Hematopoietic multipotent progenitor cell treated with erythropoietin and hydrocortisone succinate and interleukin-3 and kit ligand, for 6 days (in vitro differentiated cells): ENCODE data around the gene CORO2B.
"Not testable (repeated sequence)": the region's sequence is repeated elsewhere in the genome, so short reads cannot be mapped to it uniquely, and the experiment has no call there.

Experiments
- DNase-seq: peaks from one replicate; pipeline ENCODE4 v3.0.0-alpha.2; 2015

Gene CORO2B

GRCh38 chr15:68593341-68593740 is 14.5 kb downstream of the CORO2B start:
- no peak for DNase-seq

DNA sequence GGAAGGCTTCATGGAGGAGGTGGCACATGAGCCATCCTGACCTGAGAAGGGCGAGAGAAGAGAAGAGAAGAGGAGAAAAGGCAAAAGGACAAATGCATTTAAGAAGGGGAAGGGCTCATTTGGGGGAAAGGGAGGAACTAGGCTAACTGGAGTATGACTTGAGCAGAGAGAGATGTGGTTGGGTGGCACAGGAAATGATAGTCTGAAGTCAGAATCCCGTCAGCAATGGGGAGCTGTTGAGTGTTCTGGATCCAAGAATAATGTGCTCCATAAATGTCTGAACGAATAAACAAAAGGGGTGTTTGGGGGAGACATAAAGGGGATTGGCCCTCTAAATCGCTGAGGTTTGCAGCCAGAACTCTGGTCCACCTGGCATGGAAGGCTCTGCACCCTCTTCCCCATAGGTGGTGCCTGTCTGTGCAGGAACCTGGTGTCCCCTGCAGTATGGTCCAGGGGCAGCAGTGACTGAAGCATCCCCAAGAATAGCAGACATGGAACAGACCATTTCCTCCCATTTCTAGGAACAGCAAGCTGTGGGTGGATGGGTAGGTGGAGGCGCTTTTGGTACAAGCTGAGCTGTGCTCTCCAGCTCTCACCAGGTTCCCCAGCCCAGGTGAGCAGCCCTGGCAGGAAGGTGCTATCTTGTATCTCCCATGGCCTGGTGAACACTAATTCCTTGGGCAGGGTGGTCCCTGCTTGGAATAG is 15.2 kb downstream of the CORO2B start:
- DNase-seq = no peak

DNA sequence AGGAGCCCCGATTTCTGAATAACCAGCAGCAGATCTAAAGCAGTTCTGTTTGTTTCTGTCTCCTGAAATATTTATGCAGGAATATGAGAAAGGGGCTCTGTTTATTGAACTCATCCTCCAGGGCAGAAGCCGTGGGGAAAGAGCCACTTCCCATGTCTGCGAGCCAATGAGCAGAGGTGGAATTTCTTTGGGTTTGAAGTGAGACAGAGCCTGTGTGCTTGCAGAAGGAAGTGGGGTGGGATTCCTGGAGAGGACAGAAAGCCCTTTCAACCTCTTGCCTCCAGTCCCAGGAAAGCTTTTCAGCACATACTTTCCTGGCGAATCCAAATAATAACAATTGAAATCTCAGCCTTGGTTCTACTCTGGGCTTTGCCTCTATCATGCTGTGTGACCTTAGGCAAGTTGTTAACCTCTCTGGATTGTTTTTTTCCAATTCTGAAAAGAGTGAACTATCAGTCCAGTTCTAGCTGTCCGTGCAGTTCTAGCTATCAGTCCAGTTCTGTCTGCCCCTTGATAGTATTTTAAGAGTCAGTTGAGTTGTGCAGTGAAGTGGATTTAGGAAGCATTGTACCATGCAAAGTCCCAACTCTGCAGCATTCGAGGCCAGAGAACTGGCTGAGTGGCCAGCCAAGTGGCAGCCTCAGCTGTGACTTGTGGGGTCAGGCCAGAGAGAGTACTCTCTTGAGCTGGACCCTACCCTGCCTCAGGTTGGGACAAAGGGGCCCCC is 15.9 kb downstream of the CORO2B start:
- no peak for DNase-seq

- DNase-seq = no peak
These were observed 16.4 kb downstream of the CORO2B start for GRCh38 chr15:68595260-68595564.

- no peak for DNase-seq
These were observed 17.0 kb downstream of the CORO2B start for GRCh38 chr15:68595761-68596160.

DNA sequence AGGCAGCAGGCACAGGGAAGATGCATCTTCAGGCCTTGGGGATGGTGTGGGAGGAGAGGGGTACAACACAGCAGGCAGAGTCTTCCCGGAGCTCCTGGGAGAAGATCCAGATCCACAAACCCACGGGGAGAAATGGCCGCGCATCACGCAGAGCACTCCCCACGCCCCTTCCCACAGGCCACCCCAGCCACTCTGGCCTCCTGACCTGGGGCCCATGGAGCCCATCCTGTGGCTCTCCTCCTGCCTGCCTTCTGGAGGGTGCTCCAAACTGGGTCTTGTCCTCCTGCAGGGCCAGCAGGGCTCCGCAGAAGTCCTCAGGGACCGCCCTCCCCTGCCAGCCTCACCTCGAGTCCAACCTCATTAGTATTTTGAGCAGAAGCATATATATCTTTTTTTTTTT is 17.9 kb downstream of the CORO2B start:
- no peak for DNase-seq

GRCh38 chr15:68597581-68597980 is 18.8 kb downstream of the CORO2B start:
- no peak for DNase-seq

- DNase-seq = no peak
These were observed 19.7 kb downstream of the CORO2B start for GRCh38 chr15:68598171-68599152.

GRCh38 chr15:68599153-68599545 is 20.4 kb downstream of the CORO2B start:
- DNase-seq = no peak

GRCh38 chr15:68599560-68600071 is 20.8 kb downstream of the CORO2B start:
- DNase-seq = no peak

GRCh38 chr15:68601206-68602197 is 22.7 kb downstream of the CORO2B start:
- no peak for DNase-seq

DNA sequence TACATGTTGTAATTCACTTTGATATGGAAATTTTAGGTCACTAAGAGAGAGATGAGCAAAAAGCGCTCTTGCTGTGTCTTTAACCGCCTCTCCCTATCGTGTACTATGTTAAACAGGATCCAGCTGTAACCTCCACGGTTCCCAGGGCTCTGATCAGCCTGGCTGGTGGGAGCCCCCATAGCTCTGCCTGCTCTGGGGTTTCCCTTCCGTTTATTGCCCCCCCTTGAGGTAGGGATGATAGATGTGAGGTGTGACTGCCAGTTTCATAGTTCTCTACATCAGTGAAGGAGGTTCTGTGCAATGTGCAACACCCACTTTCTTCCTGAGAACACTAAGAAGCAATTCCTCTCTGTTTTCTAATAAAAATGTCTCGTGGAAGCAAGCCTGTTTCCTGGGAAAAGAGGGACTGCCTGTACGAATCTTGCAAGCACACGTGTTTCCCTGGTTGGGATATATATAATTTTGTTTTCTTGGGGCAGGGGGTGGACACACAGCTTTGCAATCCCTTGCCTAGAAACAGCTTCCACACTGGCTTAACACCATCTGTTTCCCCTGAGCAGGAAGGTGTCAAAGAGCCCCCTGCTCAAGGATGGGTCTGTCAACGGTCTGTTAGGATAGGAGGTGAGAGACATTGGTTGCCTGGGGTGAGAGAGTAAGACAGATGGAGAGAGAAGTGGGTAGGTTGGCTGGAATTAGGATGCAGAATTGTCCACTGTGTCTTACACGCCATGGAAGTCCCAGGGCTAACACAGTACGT is 23.8 kb downstream of the CORO2B start:
- no peak for DNase-seq

GRCh38 chr15:68603216-68603595 is 24.4 kb downstream of the CORO2B start:
- peak; percentile 48 for DNase-seq

DNA sequence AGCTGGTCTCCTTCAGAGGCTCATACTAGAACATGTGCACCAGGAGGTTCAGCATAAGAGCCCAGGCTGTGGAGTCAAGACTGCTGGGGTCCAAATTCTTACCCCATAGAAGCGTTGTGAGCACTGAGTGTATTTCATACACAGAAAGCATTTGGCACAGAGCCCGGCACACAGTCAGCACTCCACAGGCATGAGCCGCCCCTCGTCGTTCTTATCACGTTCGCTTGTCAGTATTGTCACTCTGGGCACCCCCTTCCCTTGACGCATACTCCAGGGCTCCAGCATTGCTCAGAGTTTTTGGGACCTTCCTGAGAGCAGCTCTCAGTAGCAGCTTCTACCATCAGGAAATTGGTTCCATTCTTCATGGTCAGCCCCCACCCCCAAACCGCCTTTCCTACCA is 25.2 kb downstream of the CORO2B start:
- DNase-seq = peak; percentile 80

DNA sequence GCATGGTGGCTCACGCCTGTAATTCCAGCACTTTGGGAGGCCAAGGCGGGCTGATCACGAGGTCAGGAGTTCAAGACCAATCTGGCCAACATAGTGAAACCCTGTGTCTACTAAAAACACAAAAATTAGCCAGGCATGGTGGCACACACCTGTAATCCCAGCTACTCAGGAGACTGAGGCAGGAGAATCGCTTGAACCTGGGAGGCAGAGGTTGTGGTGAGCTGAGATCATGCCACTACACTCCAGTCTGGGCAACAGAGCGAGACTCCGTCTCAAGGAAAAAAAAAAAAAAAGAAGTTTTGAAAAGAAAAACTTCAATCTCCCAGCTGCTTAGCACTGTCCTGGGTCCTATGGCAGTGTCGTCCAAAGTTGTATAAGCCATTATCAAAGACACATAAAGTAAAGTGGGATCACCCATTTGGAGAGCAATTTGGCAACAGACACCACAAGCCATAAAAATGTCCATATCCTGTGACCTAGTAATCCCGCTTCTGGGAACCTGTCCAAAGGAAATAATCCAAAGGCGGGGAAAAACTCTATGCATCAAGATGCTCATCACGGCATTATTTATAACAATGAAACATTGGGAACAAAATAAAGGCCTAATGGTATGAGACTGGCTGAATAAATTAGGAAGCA is 26.2 kb downstream of the CORO2B start:
- not testable (repeated sequence) for DNase-seq

DNA sequence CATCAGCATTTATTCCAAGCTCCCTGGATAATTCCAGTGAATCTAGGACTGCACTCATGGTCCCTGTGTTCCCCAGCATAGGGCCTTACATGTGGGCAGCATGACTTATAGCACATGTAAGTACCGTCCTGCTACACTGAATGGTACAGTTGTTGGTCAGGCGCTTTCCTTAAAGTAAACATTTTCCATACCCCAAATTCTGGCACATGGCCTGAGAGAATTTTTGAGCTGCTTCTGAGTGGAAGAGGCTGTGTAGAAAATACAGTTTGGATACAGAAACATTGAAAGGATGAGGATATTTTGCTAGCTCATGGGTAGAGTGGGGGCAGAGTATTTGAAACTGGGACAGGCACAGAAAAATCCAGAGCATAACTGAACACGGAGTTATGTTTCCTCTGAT is 27.6 kb downstream of the CORO2B start:
- no peak for DNase-seq

DNA sequence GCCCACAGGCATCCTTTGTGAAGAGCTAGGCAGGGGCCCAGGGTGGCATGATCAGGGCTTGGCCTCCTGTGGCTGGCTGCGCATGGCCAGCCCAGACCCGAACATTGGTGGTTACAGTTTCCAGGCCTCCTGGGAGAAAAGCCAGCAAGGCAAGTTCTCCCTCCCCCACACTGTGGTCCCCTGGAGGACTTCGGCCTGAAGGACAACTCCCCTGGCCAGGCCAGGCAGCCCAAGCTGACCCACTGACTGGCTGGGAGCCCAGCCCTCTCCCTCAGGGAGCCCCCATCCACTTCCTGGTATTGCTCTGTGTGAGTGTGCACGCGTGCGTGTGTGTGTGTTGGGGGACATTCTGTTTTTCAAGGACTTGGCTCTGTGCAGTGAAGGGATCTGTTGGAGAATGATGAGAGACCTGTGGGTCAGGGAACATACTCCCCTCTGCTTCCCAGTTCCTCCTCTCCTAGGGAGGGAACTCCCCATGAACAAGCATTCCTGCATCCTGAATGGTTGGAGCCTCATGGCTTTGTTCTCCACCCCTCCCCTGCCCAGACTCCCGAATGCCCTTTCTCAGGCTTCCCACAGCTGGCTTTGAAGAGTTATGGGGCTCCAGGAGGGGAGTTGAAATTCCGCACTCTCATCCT is 29.5 kb downstream of the CORO2B start:
- DNase-seq = no peak

DNA sequence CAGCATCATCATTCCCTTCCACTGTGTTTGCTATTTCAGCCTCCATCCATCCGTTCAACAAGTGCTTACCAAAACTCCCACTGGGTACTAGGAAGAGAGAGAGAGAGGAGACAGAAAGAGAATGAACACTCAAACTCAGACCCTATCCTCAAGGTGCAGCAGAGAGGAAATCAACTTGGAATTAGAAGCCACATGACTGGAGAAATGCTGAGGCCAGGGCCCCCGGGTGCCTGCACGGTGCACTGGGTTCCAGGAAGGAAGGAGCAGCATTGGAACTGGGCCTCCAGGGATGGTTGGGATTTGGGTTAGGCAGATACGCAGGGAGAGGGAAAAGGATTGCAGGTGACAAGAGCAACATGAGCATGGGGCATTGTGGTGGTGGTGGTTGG is 30.0 kb downstream of the CORO2B start:
- no peak for DNase-seq

- DNase-seq = no peak
These were observed 30.8 kb downstream of the CORO2B start for GRCh38 chr15:68609629-68610028.

- DNase-seq = no peak
These were observed 32.0 kb downstream of the CORO2B start for GRCh38 chr15:68610825-68611224.
